HG03571 (cell line): ENCODE data around the gene NSA2.
A peak's percentile ranks its signal among the peaks of the same experiment; 100 is the strongest.
"Not testable (repeated sequence)": the region's sequence is repeated elsewhere in the genome, so short reads cannot be mapped to it uniquely, and the experiment has no call there.

Experiments
- ATAC-seq: cut with Tn5 transposase; IDR thresholded peaks from one replicate; pipeline ENCODE4 v1.9.1; 2021; ENCODE audit not compliant: unreplicated experiment

NSA2 gene

GRCh38 chr5:74766849-74767578, at the start of gene NSA2, which contains the start of gene GFM2:
Gene NSA2, plus strand, starts transcription at chr5:74767249. Its CDS starts 112 bp downstream, at chr5:74767361.
Gene GFM2, minus strand, starts transcription at chr5:74767117. Its CDS starts 3,375 bp downstream, at chr5:74763742.
- ATAC-seq, result peak; percentile 83

GRCh38 chr5:74717596-74717995, 49.5 kb upstream of the NSA2 start:
- ATAC-seq, result no peak

GRCh38 chr5:74722271-74722670, 44.8 kb upstream of the NSA2 start:
- no peak for ATAC-seq

GRCh38 chr5:74725331-74725730, 41.7 kb upstream of the NSA2 start:
- no peak for ATAC-seq

GRCh38 chr5:74736759-74737158, 30.3 kb upstream of the NSA2 start:
- ATAC-seq, result no peak

GRCh38 chr5:74738406-74738805, 28.6 kb upstream of the NSA2 start:
- ATAC-seq, result no peak

- not testable (repeated sequence) for ATAC-seq
These were observed 18.3 kb upstream of the NSA2 start for GRCh38 chr5:74748742-74749141.

GRCh38 chr5:74761241-74761640, 5.8 kb upstream of the NSA2 start:
- ATAC-seq, result no peak

- ATAC-seq, result no peak
These were observed 4.5 kb upstream of the NSA2 start for GRCh38 chr5:74762599-74762998.

GRCh38 chr5:74763504-74763903, 3.5 kb upstream of the NSA2 start:
- ATAC-seq, result no peak

- no peak for ATAC-seq
These were observed 1.8 kb upstream of the NSA2 start for GRCh38 chr5:74765201-74765600.

- ATAC-seq, result no peak
These were observed 1.1 kb upstream of the NSA2 start for GRCh38 chr5:74765929-74766328.

GRCh38 chr5:74766418-74766848, 616 bp upstream of the NSA2 start:
- ATAC-seq, result peak; percentile 42

GRCh38 chr5:74767579-74767913, 497 bp downstream of the NSA2 start:
- peak; percentile 14 for ATAC-seq

GRCh38 chr5:74772359-74772758, 5.3 kb downstream of the NSA2 start:
- ATAC-seq, result no peak

- no peak for ATAC-seq
These were observed 11.6 kb downstream of the NSA2 start for GRCh38 chr5:74778609-74779008.

GRCh38 chr5:74786851-74787250, 19.8 kb downstream of the NSA2 start:
- ATAC-seq, result no peak

GRCh38 chr5:74787424-74787823, 20.4 kb downstream of the NSA2 start:
- ATAC-seq, result no peak

- not testable (repeated sequence) for ATAC-seq
These were observed 24.6 kb downstream of the NSA2 start for GRCh38 chr5:74791669-74792068.

GRCh38 chr5:74798977-74799911, 32.2 kb downstream of the NSA2 start:
- ATAC-seq, result no peak

- no peak for ATAC-seq
These were observed 34.1 kb downstream of the NSA2 start for GRCh38 chr5:74801197-74801596.

GRCh38 chr5:74801941-74802340, 34.9 kb downstream of the NSA2 start:
- no peak for ATAC-seq
